K562 (cell line): ENCODE measurements around the gene COX11. TPM values are rescaled to one million over a fixed set of nuclear protein-coding genes. Genes with fewer than 3 reads are reported as not detected.

ENCODE experiments used
- POLR3A ChIP-seq: IDR thresholded peaks from 2 replicates; pipeline ENCODE4 v1.6.1; 2011; ENCODE audit warnings: borderline replicate concordance, mild to moderate bottlenecking, moderate library complexity; ENCODE audit not compliant: insufficient read length, insufficient read depth; ENCODE audit errors: extremely low read depth
- RCOR1 ChIP-seq, 2 experiments: IDR thresholded peaks; 2 replicates each; pipeline ENCODE4 v1.6.1; 2012; ENCODE audit warnings: low read depth in 2 of 2, low read length in 2 of 2, borderline replicate concordance in 1 of 2, improper control_type of control experiment in 1 of 2
- SLC30A9 ChIP-seq: fragments of 250-450 bp; sonication (Bioruptor Pico); IDR thresholded peaks from 2 replicates; pipeline ENCODE4 v1.8.0; 2022; ENCODE audit warnings: mild to moderate bottlenecking, moderate library complexity
- polyA plus RNA-seq, 8 experiments: library from polyadenylated mRNA; depleted of rRNA in 4 of 8; stranded (reverse) in 5 of 8; unstranded in 3 of 8; fragments of >200 nt; fragmentation: Nextera tagmentation in 2 of 8; fragmentation: Illumina TruSeq in 1 of 8; extraction: Ambion mirVana in 2 of 8; extraction: Trizol in 1 of 8; gene quantifications; 2 replicates each; pipeline versions ENCODE4 v1.2.1 to v1.2.3, GENCODE V29; 2011 to 2014; ENCODE audit warnings: inconsistent platforms in 1 of 8, missing spikeins in 1 of 8
- total RNA-seq, 7 experiments: library from RNA; depleted of rRNA in 6 of 7; stranded (reverse); fragments of >200 nt in 6 of 7; fragmentation: Illumina TruSeq in 2 of 7; extraction: Trizol in 2 of 7; gene quantifications; 2 replicates each; pipeline versions ENCODE4 v1.2.1 to v1.2.3, GENCODE V29; 2011 to 2021; ENCODE audit warnings: low replicate concordance in 1 of 7
- TF ChIP-seq, protein P1 (sequence below), 2 experiments: fragments of 450-650 bp in 1 of 2; sonication (generic) in 1 of 2; formaldehyde crosslinking in 1 of 2; IDR thresholded peaks; 2 replicates each; pipeline versions ENCODE4 v1.7.1 to v1.9.0; 2016 to 2022; ENCODE audit warnings: inconsistent platforms in 1 of 2, mild to moderate bottlenecking in 1 of 2, missing genetic modification reagents in 1 of 2

COX11 gene
- total and polyA plus RNA-seq, 9 of the 15 experiments (the other 6 are each of a cell fraction or from before 2014, with no cell fraction given): 18.5 to 112 (median 30.7) TPM

DNA sequence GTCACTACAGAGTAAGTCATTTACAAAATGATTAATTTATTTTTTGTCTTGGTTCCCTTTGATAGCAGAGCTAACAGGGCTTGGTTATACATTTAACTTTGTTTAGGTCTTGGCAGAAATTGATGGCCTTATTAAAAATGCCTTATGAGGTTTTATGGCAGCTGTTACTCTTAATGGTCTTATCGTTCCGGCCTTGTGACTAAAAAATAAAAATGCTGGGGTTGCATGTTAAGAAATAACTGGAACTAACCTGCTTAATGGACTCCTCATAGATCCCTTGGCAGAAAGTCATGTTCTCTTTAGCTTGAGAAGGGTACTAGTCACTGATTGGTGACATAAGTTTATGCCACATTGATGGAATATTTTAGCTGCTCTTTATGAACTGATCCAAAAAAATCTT is 18.3 kb downstream of the COX11 start (continued):
- TF ChIP-seq, protein P1, sequence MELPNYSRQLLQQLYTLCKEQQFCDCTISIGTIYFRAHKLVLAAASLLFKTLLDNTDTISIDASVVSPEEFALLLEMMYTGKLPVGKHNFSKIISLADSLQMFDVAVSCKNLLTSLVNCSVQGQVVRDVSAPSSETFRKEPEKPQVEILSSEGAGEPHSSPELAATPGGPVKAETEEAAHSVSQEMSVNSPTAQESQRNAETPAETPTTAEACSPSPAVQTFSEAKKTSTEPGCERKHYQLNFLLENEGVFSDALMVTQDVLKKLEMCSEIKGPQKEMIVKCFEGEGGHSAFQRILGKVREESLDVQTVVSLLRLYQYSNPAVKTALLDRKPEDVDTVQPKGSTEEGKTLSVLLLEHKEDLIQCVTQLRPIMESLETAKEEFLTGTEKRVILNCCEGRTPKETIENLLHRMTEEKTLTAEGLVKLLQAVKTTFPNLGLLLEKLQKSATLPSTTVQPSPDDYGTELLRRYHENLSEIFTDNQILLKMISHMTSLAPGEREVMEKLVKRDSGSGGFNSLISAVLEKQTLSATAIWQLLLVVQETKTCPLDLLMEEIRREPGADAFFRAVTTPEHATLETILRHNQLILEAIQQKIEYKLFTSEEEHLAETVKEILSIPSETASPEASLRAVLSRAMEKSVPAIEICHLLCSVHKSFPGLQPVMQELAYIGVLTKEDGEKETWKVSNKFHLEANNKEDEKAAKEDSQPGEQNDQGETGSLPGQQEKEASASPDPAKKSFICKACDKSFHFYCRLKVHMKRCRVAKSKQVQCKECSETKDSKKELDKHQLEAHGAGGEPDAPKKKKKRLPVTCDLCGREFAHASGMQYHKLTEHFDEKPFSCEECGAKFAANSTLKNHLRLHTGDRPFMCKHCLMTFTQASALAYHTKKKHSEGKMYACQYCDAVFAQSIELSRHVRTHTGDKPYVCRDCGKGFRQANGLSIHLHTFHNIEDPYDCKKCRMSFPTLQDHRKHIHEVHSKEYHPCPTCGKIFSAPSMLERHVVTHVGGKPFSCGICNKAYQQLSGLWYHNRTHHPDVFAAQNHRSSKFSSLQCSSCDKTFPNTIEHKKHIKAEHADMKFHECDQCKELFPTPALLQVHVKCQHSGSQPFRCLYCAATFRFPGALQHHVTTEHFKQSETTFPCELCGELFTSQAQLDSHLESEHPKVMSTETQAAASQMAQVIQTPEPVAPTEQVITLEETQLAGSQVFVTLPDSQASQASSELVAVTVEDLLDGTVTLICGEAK (IDR thresholded peaks at IDR 0.05): no peak
- TF ChIP-seq, protein P1 (CRISPR knock-in tag; IDR thresholded peaks at IDR 0.05): no peak
- no peak for TF ChIP-seq RCOR1 (IDR thresholded peaks at IDR 0.05; ENCODE audit: borderline replicate concordance in 1 of 2, low read depth in 2 of 2, low read length in 2 of 2)
- TF ChIP-seq POLR3A: no peak
- TF ChIP-seq SLC30A9 (CRISPR knock-in tag): no peak
